ENCODE data around the gene COL6A1. TPM values are rescaled to one million over a fixed set of nuclear protein-coding genes. Genes with fewer than 3 reads are reported as not detected.

Gene COL6A1
- total and polyA plus RNA-seq, 4 donors, result 16.9 to 82.0 (median 35.7) TPM

GRCh38 chr21:45986316-45987051 lies 4.9 kb downstream of the COL6A1 start:
- Histone ChIP-seq H3K36me3 (ENCODE audit: control insufficient read depth in 4 of 4, insufficient read depth in 3 of 4, low read depth in 1 of 4, low read length in 3 of 4) (peaks cover 2 to 12% (median 6%) of the 10 kb centered on the region in 4 donors), H3K4me3 (ENCODE audit: low read depth in 1 of 3, low read length in 3 of 3) (no peak overlapping the region), H3K9ac (ENCODE audit: low read depth in 1 of 2, low read length in 2 of 2) (no peak overlapping the region), H3K27me3 (ENCODE audit: control insufficient read depth in 4 of 4, insufficient read depth in 4 of 4, low read length in 3 of 4) (no peaks in the 10 kb centered on the region), H3K4me1 (ENCODE audit: control insufficient read depth in 4 of 4, insufficient read depth in 4 of 4, low read length in 3 of 4) (peaks cover 4 to 16% (median 10%) of the 10 kb centered on the region in 4 donors), H3K9me3 (ENCODE audit: control insufficient read depth in 4 of 4, low read length in 3 of 4) (no peaks in the 10 kb centered on the region), H3K27ac (ENCODE audit: low read depth in 1 of 2, low read length in 2 of 2) (no peak overlapping the region)
- no peak for TF ChIP-seq ZBTB33 (IDR thresholded peaks at IDR 0.05)
- TF ChIP-seq SP1 (IDR thresholded peaks at IDR 0.05), result no peak
- WGBS, result 94% methylated on average over 36 of the region's 36 CpGs
- DNase-seq (ENCODE audit: low spot score), result no peak

- no peak overlapping the region for H3K27ac ChIP-seq (ENCODE audit: low read depth in 1 of 2, low read length in 2 of 2)
- H3K4me1 ChIP-seq (ENCODE audit: control insufficient read depth in 4 of 4, insufficient read depth in 4 of 4, low read length in 3 of 4), result peaks cover 2 to 10% (median 4%) of the 10 kb centered on the region in 4 donors
- TF ChIP-seq GABPA (IDR thresholded peaks at IDR 0.05 in 1 of 2, conservative IDR thresholded peaks at IDR 0.05 in 1 of 2) (no peak), FOXA2 (IDR thresholded peaks at IDR 0.05) (no peak), TAF1 (conservative IDR thresholded peaks at IDR 0.05) (no peak), RAD21 (IDR thresholded peaks at IDR 0.05) (no peak), FOXA1 (IDR thresholded peaks at IDR 0.05) (no peak), ZBTB33 (IDR thresholded peaks at IDR 0.05) (no peak), SP1 (IDR thresholded peaks at IDR 0.05) (no peak), EGR1 (IDR thresholded peaks at IDR 0.05; ENCODE audit: low read depth in 2 of 2) (no peak), HNF4A (conservative IDR thresholded peaks at IDR 0.05) (no peak), ATF3 (IDR thresholded peaks at IDR 0.05) (no peak), NR2F2 (IDR thresholded peaks at IDR 0.05) (no peak), JUND (IDR thresholded peaks at IDR 0.05) (no peak), HNF4G (IDR thresholded peaks at IDR 0.05) (no peak), RXRA (IDR thresholded peaks at IDR 0.05) (no peak), MAX (IDR thresholded peaks at IDR 0.05) (no peak), YY1 (IDR thresholded peaks at IDR 0.05) (no peak), REST (IDR thresholded peaks at IDR 0.05) (no peak)
- DNase-seq (ENCODE audit: low spot score), result no peak
- no peaks in the 10 kb centered on the region for H3K9me3 ChIP-seq (ENCODE audit: control insufficient read depth in 4 of 4, low read length in 3 of 4)
- no peak overlapping the region for H3K9ac ChIP-seq (ENCODE audit: low read depth in 1 of 2, low read length in 2 of 2)
- 93% methylated on average over 29 of the region's 29 CpGs for WGBS
- H3K4me3 ChIP-seq (ENCODE audit: low read depth in 1 of 3, low read length in 3 of 3), result no peak overlapping the region
- no peaks in the 10 kb centered on the region for H3K27me3 ChIP-seq (ENCODE audit: control insufficient read depth in 4 of 4, insufficient read depth in 4 of 4, low read length in 3 of 4)
- H3K36me3 ChIP-seq (ENCODE audit: control insufficient read depth in 4 of 4, insufficient read depth in 3 of 4, low read depth in 1 of 4, low read length in 3 of 4), result peaks cover 2 to 12% (median 7%) of the 10 kb centered on the region in 4 donors
Measured at GRCh38 chr21:45987121-45987711, 5.6 kb downstream of the COL6A1 start.
